NCI-H1092 treated with DMSO at 0.1 percent for 48 hours (cell line): Measurements from ENCODE around the gene PIP4K2C.
"Not testable (repeated sequence)": the region's sequence is repeated elsewhere in the genome, so short reads cannot be mapped to it uniquely, and the experiment has no call there.

Experiments
- DNase-seq: peaks from one replicate; lab custom pipeline; 2025; lab: John Stamatoyannopoulos, UW

PIP4K2C gene

DNA sequence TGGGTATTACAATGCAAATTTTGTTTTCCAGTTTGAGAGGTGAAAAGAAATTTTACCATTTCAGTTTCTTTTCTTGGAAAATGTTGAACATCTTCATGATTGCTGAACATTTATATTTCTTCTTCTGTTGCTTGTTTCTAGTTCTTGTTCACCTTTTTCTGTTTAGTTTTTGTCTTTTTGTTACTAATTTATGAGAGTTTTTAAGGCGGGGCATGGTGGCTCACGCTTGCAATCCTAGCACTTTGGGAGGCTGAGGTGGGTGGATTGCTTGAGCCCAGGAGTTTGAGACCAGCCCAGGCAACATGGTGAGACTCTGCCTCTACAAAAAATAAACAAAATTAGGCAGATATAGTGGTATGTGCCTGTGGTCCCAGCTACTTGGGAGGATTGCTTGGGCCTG lies 30.5 kb upstream of the PIP4K2C start:
- no peak for DNase-seq

- DNase-seq: not testable (repeated sequence)
These were observed 29.9 kb upstream of the PIP4K2C start for GRCh38 chr12:57561117-57561516.

DNA sequence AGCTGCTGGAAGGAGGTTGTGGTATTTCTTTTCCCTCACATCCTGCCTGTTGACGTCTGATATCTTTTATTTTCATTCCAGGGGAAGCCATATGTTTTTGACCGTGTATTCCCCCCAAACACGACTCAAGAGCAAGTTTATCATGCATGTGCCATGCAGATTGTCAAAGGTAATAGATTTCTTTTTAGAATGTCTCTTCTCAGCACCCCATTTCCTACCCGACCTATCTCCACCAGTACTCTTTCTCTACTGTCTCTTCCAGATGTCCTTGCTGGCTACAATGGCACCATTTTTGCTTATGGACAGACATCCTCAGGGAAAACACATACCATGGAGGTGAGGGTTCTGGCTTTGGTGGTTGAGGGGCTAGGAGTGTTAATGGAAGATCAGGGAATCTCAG lies 27.6 kb upstream of the PIP4K2C start:
- no peak for DNase-seq

GRCh38 chr12:57564178-57564740 lies 26.7 kb upstream of the PIP4K2C start:
- DNase-seq: no peak

- no peak for DNase-seq
These were observed 22.2 kb upstream of the PIP4K2C start for GRCh38 chr12:57568838-57569237.

- DNase-seq: no peak
These were observed 21.1 kb upstream of the PIP4K2C start for GRCh38 chr12:57569858-57570257.

DNA sequence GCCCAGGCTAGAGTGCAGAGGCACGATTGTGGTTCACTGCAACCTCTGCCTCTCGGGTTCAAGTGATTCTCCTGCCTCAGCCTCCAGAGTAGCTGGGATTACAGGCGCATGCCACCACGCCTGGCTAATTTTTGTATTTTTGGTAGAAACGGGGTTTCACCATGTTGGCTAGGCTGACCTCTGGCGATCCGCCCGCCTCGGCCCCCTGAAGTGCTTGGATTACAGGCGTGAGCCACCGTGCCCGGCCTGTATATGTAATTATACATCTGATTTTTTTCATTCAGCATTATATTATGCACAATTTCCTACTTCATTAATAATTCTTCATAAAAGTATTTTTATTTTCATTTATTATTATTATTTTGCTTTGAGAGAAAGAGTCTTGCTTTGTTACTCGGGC lies 20.6 kb upstream of the PIP4K2C start:
- not testable (repeated sequence) for DNase-seq

- DNase-seq: no peak
These were observed 18.8 kb upstream of the PIP4K2C start for GRCh38 chr12:57571926-57572762.

DNA sequence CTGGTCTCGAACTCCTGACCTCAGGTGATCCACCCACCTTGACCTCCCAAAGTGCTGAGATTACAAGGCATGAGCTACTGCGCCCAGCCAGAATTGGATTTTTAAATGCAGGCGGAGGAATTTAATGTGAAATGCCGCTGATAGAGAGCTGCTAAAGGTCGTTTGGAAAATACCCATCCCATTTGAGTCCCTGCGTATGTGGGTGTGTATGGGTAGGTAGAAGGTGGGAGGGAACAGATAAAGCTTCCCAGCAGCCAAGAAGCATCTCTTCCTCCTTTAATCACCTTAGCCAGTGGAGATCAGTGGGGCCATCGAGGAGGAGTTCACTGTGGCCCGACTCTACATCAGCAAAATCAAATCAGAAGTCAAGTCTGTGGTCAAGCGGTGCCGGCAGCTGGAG lies 16.2 kb upstream of the PIP4K2C start:
- no peak for DNase-seq

- DNase-seq: no peak
These were observed 15.0 kb upstream of the PIP4K2C start for GRCh38 chr12:57575771-57576612.

DNA sequence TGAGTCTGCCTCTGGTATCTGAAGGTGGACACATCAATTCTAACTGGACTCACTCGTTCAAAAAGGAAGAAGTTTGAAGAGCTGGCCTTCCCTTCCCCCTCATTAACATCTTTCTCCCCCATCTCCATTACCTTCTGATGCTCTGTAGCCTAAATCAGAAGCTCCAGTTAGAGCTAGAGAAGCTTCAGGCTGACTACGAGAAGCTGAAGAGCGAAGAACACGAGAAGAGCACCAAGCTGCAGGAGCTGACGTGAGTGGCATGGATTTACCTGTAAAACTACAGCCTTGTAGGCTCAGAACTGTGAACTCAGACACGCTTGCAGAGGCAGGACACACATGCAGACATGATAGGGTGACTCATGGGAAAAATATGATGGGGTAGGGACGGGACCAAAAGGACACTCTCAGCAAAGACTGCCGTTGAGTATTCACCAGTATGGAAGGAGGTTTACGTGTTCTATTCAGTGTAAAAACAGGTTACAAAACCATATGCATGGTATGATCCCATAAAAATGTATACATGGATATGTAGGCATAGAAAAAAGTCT lies 14.3 kb upstream of the PIP4K2C start:
- no peak for DNase-seq

- DNase-seq: no peak
These were observed 12.8 kb upstream of the PIP4K2C start for GRCh38 chr12:57577981-57578758.

GRCh38 chr12:57579011-57579410 lies 12.0 kb upstream of the PIP4K2C start:
- DNase-seq: no peak

DNA sequence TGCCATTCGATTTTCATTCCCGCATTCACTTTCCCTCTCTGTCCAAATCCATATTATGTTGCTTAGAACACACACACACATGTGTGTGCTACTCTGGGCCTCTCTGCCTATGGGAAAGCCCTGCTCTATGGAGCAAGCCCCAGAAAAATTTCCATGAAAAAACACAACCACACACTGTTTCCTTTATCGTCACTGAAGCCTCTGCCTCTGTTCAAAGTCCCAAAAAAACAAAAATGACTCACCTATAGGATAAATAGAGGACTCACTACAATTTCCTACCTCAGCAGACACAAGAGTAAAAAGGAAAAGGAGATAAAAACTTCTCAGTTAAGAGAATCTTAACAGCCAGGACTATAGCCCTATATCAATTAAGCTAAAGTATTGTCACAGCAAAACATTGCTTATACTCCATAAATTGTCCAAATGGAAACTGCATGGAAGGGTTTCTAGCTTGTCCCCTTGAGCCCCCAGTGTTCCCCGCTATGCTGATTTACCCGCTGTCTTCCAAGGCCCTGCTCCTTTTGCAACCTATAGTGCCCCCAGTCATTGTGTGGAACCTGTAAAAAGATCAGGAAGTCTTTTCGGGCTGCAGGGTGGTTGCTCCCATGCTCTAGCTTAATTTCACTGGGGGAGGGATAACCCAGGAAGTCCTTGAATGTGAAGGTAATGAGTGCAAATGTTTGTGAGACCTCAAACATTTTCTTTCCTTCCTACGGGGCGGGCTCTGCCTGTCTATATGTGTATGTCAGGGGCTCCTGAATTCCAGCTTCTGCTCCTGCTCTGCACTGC lies 11.1 kb upstream of the PIP4K2C start:
- DNase-seq: no peak

DNA sequence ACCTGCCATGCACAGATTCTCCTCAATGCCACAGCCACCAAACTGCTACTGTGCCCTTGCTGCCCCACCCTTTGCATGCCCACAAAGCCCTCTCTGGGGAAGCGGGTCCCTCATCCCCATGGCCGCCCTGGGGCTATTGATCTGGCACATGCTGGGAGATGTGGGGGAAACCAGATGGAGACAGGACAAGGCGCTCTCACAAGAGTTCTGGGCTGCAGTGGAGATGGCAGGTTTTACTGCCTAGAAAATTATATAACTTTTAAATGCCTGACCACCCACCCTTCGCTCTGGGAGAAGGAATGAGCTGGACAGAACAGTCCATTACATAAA lies 10.6 kb upstream of the PIP4K2C start:
- no peak for DNase-seq

DNA sequence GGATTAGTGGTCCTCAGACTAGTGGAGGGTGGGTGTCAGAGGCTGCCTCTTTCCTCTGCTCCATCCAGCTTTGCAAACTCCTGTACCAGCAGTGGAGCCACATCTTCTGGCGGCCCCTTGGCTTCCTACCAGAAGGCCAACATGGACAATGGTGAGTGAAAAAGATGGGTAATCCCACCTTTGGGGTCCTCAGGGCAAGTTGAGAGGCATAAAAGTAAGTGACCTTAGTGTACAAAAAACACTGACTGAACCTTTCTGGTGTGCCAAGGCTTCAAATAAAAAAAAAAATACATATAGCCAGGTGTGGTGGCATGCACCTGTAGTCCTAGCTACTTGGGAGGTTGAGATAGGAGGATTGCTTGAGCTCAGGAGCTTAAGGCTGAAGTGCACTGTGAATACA lies 9.2 kb upstream of the PIP4K2C start:
- DNase-seq: no peak

DNA sequence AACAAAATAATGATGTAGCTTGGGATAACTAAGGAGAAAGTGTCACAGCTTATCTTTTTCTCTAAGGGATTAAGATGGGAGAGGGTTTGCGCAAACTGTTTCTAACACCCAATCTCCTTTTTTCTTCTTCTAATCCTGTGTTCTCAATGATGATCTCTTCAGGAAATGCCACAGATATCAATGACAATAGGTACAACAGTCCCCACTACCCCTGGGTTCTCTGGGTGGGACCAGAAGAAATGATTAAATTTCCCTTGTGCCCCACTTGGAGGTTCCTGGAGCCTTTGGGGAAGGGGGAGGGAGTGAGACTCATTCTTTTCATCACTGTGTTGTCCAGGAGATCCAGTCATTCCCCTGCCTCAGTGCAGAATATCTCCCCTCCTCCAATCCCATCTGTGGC lies 8.6 kb upstream of the PIP4K2C start:
- DNase-seq: no peak

DNA sequence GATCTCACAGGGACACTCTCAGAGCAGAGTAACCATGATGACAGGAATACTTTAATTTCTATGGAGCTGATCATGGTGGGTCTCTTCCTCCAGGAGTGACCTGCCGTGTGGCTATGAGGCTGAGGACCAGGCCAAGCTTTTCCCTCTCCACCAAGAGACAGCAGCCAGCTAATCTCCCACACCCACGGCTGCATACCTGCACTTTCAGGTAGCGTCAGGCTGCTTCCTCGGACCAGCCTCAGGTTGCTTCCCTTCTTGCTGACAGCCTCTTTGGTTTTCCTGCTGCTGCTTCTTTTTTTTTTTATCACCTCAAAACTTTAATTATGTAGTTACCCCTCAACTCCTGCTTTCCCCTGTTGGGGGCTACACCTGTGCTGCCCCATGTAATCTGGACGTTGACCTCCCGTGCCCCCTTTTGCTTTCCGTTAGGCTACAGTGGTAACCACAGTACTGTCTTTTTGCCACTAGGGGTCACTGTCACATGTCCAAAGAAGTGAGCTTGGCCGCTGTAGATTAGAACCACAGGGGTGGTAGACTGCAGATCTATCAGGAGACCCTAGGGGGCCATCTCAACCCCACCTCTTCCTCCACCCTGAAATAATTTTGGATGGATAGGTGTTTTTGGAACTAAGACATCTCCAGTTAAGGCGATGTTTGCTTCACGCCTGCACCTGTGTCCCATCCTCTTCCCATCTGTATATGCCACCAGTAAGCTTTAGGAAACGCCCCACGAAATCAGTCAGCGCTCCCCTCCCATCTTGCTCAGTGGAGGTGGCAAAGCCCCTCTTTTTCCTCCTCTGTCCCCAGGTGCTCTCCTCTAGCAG lies 7.8 kb upstream of the PIP4K2C start:
- peak; percentile 74 for DNase-seq

DNA sequence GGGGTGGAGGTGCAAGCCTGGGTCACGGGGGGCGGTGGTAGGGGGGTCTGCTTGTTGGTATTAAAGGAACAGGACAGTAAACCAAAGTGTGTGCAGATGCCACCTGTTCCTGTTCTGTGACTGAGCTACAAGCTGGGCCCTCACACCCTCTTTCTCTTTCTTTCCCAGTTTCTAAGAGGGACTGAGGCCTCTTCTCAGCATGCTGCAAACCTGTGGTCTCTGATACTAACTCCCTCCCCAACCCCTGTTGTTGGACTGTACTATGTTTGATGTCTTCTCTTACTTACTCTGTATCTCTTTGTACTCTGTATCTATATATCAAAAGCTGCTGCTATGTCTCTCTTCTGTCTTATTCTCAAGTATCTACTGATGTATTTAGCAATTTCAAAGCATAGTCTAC lies 6.9 kb upstream of the PIP4K2C start:
- no peak for DNase-seq

DNA sequence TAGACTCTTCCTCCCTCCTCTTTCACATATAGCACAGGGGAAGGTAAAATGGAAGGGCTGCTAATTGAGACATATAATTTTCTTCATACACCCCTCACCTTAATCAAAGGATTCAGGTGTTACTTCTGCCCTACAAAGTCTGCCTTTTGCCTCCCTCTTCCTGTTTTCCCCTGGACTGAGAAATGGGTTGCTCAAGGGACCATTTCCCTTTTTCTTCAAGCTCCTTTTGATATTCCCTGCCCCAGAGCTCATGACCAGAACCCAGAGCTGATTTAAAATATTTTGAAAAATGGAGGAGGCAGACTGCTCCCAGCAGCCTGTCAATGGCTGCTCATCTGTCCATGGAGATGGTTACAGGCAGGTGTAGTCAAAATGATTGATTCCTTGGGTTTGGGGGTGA lies 6.3 kb upstream of the PIP4K2C start:
- DNase-seq: no peak
